ENCODE measurements around the gene ATXN7L2.

ATXN7L2 gene

DNA sequence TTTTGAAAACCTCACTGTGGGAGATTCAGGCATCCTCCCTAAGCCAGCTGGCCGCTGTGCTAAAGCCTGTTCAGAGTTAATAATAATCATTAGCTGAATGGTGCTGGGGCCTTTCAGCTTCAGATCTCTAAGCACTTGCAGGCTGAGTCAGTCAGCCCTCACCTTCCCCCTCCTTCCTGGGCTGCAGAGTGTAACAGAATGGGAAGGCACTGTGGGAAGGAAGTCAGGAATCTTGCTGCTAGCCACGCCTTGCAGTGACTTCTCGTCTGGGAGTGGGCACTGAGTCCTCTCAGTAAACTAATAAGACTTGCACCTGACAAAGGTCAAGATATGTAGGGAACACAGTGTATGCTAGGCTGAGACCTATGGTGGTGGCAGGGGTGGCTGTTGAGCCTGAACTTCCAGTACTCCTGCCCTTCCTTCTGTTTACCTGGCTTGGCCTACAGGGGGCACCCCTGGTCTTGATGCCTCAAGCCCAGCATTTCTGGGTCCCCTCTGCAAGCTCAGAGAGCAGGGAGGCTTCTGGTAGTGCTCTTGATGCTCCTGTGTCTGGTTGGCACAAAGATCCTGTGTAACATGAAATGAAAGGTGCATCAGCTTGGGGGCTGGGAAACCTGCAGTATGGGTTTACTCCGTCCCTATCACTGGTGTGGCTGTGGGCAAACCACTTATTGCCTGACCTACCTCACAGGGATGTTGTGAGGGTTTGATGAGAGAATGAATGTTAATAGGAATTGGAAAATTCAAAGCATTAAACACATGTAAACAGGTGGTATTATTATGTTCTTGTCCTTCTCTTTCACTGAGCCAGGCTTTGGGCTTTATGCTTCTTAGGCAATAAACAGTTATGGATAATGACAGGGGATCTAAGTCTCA is 16.2 kb downstream of the ATXN7L2 start:
- DNase-seq = no peak

DNA sequence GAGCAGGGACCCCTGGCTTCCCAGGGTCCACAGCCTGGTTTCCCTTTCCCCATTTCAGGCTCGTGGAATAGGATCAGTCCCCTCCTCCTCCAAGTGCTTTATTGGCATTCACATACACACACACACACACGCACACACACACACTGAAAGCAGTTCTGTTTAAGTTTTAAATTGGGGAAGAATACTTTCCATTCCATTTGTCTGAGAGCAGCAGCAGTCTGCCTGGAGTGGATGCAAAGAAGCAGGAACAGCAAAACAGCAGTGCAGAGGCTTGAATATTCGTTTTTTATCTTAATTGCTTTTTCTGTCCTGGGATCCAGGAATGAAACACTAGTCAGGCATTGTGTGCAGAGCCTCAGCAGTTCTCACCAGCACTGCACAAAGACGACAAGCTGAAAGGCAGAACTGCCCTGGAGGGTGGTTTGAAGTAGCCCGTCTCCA is 17.3 kb downstream of the ATXN7L2 start:
- no peak for DNase-seq

DNA sequence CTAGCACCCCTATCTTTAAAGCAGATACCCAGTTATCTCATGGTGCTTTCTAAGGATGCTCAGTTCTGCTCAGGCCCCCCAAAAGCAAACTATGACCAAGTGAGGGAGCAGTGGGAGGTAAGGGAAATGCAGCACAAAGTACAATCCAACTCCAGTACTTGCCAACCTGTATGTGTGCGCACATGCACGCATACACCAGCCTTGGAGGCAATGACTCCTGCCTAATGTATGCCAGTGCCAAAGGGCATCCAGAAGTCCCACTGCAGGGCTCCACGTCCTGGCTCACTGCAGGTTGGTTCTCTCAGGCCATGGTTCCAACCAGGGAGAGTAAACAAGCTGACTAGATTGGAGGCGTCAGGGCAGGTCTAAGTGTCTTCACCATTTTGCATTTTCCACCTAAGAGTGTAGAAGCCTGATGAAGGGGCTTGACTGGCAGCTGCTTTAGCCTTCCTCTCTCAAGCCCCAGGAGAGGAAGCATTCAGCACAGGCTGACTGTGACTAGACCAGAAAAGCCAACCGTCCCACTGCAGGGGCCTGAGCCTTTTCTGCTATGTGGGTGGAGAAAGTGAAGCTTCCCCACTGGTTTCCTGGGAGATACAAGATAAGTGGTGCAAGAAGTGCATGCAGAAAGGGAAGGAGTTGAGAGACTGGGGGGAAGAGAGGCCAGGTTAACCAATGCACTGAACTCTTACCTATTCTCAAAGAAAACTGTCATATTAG is 18.1 kb downstream of the ATXN7L2 start:
- no peak for DNase-seq

DNA sequence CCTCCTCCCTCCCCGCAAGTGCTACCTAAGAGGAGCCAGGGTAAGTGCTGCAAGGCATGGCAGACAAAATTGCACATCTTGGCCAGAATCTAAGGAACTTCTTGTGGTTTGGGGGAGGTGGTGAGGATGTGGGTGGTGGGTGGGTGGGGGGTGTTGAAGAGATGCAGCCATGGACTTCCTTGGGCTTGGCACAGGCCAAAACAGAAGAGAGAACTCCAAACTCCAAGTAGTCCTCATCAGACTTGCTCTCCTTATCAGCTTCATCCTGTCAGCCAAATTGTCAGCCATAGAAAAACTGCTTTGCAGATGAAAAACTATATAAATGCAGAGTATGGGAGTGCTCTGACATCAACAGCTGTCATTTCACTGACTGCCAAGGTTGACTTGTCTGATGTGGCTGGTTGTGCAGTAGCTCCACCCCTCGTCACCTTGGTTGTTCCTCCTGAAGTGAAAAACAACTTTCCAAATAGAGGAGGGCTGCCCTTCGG is 18.7 kb downstream of the ATXN7L2 start:
- no peak for DNase-seq

DNA sequence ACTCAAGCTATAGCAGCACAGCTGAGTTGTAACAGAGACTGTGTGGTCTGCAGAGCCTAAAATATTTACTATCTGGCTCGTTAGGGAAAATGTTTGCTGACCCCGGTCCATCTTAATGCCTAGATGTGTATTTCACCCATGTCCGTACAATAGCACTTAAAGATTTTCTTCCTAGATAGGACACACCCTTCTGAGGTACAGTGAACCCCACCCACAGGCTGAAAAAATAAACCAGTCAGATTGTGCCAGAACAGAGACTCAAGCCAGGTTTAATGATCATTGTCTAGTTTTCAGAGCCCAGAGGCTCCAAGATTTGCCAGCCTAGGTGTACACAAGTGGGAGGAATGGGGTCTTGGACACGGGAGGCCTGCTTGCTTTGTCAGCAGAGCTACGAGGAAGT is 20.2 kb downstream of the ATXN7L2 start:
- DNase-seq = no peak

DNA sequence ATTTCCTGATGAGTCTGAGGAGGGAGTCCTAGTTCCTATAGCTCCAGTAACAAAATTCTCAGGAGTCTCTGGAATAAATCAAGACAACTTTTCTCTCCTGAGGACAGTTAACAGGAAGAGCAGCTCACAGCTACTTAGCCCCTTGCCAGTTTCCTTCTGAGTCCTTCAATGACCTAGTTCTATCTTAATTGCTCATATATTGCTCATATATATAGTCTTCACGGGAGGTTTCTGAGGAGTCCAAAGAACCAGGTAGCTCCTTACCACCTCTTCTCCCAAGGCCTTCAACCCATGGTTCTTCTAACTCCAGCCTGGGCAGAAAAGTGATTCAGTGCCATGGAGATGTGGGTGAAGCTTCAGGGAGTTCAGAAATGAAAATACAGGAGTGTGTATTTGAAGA is 21.3 kb downstream of the ATXN7L2 start:
- DNase-seq = no peak

DNA sequence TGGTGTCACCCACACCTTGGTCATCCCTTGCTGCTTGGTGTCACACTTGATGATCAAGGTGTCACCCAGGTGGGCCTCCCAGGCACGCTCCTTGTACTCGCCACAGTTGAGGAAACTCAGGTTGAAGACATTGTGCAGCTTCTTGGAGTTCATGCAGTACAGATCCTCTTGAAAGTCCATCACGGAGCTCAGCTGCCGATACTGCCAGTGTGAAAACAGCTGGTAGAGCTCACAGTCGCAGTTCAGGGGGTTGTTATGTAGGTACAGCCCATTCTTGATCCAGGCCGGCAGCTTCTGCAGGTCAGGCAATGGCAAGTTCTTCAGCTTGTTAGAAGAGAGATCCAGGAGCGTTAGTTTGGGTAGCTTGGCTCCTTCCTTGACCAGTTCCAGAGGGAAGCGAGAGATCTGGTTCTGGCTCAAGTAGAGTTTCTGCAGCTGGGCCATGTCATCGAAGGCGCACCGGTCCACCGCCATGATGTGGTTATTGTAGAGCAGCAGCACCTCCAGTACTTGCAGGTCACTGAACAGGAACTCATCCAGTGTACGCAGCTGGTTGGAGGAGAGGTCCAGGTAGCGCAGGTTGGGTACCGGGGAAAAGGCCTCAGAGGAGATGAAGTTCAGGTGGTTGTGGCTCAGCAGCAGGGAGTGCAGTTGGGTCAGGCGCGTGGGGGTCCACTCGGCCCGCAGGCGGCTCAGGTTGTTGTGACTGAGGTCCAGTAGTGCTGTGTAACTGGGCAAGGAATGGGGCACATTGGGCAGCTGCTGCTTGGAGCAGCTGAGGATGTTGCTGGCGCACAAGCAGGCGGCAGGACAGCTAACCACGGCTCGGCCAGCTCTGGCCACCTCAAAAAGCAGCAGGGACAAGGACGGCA is 24.5 kb downstream of the ATXN7L2 start:
- DNase-seq = no peak

DNA sequence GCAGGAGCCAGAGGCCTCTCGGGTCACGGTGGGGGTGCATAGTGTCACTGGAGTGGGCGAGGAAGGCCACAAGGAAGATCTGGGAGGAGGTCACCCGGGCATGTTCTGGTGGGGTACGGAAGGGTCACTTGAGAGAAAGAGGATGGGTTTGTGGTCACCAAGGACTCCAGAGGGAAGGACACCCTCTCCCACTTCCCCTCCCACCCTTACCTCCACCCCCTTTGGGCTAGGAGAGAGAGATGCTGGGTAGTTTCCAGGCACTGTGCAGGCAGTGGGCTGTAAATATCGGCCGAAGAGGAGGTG is 25.1 kb downstream of the ATXN7L2 start:
- DNase-seq = no peak

DNA sequence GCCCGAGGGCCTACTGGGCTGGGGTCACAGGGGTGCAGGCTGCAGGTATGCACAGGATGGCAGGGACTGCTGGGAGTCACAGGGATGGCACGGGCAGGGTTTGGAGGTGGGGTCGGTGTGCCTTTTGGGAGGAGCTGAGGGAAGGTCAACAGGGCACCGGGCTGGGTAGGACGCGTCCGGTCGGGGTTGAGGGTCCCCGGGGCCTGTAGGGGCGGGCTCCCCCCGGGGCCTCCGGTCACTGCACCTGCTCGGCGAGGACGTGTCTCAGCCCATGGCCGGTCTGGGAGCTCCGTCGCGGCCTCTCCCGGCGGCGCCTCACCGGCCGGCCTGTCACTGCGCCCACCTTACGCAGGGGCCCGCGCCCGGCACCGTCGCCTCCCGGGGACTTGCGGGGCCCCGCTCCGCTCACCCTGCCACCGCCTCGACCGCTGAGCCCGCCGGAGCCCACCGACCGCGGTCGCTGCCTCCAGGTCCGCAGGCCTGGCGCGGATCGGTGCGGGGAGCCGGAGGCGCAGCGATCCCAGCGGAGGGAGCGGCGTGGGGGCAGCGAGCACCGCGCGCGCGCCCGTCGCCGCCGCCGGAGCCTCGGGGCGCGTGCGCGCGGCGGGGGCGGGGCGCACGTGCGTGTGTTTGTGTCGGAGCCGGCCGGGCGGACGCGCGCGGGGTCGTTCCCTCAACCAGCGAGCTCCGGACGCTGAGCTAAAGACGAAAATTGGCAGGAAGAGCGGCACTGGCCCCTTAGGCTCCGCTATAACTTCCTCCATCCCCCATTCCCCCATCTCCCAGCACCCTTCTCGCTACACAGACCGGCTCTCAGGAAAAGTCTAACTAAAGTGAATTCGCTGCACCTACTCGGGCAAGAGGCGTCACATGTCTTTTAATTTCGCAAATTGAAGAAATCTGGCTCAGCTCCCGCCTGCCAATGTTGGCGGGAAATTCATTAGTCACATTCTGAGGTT is 25.8 kb downstream of the ATXN7L2 start, which contains the start of gene AMIGO1:
Gene AMIGO1, minus strand, starts transcription at position 552 of the 959 bp plus-strand sequence. CDS start 815 bp downstream, outside the sequence.
- DNase-seq = no peak

DNA sequence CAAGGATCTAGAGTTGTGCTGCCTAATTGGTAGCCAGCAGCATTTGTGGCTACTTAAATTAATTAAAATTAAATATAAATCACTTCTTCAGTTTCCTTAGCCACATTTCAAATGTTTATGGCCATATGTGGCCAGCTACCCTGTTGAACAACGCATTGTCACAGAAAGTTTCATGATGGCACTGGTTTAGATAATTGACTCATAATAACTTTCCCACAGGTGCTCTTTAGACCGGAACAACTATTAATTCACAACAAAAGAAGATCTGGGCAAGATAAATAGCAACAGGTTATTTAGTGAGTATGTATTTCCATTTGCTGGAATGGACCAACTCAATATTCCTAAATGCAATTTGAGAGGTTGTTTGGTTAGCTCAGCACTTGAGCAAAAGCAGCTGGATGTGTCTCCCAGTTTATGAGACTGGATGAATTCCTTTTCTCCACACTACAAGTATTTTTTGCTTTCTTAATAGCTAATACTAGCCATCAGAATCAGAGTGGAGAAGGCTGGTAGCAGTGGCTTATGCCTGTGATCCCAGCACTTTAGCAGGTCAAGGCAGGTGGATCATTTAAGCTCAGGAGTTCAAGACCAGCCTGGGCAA is 29.5 kb downstream of the ATXN7L2 start:
- DNase-seq = no peak

DNA sequence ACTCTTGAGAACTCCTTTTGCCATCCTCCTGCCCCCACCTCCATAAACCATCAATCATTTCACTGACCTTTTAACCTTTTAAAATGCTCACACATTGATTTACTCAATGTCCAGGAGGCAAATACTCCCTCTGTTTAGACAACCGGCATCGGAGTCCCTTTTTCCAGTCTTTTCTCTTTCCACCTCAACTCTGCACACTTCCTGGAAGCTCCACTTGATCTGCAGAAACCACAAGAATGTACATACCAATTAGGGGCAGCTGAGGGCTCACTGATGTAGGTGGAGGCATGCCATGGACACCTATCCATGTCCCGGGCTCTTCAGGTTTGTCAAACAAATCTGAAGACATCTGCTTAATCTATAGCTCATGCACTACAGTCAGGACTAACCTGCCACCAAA is 31.1 kb downstream of the ATXN7L2 start:
- DNase-seq = no peak

DNA sequence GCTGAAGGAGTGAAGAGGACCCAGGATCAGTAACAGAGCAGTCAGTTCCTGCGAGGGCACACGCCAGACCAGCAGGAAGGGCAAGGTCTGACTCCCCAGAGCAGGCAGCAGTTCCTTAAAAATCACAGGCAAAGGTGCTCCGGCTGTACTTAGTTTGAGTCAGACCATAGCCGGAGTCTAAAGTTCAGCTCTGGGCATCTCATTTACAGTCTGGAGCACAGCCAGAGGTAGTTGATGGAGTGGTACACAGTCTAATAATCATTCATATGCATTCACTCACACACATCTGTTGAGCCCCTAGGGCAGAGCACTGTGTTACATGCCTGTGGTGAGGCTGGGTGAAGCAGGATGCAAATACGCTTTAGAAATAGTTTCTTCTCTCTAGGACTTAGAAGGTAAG is 33.2 kb downstream of the ATXN7L2 start:
- no peak for DNase-seq

DNA sequence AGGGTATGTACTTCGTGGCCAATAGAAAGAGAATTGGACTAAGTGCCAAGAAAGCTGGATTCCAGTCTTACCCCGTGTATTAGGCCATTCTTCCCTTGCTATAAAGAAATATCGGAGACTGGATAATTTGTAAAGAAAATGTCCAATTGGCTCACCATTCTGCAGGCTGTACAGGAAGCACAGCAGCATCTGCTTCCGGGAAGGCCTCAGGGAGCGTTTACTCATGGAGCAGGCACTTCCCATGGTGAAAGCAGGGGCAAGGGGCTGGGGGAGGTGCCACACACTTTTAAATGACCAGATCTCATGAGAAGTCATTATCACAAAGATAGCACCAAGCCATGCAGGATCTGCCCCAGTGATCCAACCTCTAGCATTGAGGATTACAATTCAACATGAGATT is 33.6 kb downstream of the ATXN7L2 start:
- DNase-seq = no peak

DNA sequence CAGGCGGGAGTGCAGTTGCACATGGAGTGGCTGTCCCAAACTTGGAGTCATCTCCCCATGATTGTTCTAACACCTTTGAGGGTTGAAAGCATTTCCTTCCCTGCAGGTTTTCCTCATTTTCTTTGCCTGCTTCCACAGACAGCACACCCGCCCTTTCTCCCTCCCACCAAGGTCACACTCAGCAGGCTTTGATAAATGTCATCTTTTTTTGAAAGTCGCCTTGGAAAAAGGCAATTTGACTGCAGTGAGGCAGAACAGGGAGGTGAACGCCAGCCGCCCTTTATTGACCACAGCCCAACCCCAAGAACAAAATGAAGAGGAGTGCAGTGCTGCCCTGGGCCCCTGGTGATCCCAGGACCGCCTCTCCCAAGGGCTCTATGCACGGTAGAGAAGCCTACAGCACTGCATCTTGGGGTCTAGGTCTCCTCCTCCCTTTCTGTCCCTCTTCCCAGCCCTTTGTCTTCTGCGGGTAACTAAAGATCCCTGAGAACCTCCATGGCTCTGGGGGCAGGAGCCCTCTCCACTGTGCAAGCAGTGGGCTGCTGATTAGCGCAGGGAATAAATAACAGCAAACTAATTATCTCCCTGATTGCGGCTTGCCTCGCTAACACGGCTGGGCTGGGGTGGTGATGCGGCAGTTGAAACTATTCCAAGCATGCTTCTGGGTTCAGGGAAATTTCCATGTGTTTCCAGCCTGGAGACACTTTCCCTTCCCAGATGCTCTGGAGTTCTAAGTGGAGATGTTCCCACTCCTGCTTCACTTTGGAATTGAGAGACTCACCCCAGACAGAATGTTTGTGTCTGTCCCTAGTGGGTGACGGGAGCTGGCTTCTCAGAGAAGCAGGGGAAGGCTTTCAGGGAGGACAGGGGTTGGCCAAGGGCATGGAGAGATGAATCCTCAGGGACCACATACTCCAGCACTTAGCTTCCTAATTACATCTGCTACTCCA is 37.6 kb downstream of the ATXN7L2 start:
- DNase-seq = no peak

DNA sequence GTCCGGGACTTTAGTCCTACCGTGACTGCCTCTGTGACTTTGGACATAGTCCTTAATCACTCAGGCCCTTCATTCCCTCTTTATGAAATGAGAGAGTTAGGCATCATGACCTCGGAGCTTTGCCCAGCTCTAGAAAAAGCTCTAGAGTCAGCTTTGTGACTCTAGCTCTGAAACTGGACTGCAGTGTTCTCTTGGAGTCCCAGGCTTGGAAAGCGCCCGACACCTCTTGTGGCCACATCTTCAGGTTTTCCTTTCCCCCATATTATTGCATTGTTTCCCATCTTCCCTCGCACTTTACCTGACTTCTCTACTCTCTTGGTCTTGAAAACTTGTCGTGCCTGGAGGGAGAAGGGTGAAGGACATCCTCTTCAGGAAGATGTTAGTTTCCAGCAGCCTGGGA is 38.3 kb downstream of the ATXN7L2 start:
- no peak for DNase-seq

DNA sequence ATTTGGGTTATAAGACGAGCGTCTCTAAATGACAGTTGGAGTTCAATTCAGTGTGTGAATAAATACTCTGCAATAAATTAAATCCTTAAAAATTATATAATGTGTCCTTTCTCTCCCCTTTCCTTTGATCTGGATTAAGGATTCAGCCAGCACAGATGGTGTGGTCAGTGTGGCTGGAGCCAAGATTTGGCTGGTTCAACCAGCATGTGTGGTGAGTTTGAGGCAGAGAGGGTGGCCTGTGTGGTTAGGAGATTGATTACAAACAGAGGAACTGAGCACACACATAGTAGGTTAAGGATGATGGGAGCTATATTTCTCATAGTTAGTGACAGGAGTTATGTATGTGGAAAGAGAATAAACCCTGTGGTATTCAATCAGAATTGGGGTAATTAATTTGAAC is 40.0 kb downstream of the ATXN7L2 start:
- DNase-seq = no peak

DNA sequence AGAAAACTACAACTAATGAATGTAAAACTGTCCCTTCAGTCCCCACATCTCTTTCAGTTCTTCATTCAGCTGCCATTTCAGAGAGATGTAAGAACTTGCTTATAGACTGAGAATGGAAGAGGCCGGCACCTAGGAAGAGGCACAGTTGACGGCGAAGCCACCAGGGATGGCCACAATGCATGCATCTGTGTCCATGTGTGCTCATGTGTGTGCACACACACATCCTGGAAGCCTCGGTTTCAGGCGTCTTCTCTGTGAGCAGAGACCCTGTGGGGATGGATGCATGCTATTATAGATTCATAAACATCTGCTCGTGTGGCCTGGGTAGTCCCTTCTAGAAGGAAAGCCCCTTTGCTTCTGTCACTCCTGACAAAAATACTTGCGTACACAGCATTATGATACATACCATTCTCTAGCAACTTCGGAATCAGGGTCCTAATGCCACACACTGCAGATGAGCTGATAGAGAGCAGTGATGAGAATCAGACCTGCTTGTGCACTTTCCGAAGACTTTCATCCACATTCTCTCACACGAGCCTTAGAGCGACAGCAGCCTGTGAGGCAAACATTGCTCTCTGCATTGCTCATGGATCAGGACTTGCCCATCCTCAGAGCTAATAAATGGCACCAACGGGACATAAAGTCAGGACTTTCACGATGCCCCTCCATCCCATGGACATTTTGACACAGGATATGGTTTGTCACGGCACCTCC is 43.5 kb downstream of the ATXN7L2 start:
- DNase-seq = no peak

DNA sequence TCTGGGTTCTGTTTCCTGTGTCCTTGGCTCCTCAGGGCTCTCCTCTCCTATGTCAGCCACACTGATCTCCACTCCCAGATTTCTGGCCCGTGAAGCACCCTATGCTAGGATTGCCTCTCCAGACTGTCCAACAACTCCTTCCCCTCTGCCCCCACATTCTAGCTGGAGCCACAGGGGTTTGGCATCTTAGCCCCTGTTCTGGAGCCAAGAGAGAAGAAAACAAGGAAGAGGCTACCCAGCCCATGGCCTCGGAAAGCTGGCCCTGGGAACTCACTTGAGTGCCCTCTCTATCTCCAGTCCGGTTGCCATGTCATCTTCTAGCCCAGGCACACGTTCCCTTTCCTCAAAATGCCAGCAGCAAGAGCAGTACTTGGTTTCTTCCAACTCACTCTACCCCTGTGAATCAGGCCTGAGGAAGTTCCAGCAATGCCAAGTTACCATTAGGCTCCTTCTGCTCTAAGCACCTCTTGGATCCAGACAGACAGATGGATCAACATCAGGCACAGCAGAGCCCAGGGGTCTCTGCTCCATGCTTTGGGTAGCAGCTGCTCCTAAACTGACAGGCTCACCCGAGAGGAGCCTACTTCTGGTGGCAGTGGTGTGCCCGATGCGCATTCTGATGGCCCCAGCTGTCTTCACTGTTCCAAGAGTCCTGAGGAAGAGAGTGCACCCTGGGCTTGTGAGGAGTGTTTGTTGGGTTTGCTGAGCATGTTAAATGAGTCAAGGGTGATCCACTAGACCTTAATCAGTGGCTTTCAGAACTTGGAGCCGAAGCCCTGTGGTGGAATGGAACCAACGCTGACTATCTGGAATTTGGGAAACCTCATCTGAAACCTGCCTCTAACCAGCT is 44.4 kb downstream of the ATXN7L2 start:
- no peak for DNase-seq

DNA sequence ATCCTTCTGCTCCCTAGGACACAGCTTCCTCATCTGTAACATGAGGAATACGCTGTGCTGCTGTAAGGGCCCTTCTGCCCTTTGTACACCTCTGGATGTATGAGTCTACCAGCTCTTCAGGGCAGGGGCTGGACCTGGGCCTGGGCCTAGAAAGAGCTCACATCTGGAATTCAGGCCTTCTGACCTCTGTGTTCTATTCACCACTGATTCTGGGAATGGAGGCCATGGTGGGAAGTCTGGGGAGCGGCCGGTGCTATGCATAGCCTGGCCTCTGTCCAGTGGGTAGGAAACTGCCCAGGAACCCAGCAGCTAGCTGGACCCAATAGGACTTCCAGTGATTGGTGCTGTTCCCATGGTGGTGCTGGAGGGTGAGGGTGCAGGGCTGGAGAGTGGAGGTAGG is 45.0 kb downstream of the ATXN7L2 start:
- DNase-seq = no peak
